Measurements from ENCODE around the gene XRN2. TPM values are rescaled to one million over a fixed set of nuclear protein-coding genes. Genes with fewer than 3 reads are reported as not detected.

The XRN2 gene
- total RNA-seq, 1 donor from 2014 or later = 239 TPM

DNA sequence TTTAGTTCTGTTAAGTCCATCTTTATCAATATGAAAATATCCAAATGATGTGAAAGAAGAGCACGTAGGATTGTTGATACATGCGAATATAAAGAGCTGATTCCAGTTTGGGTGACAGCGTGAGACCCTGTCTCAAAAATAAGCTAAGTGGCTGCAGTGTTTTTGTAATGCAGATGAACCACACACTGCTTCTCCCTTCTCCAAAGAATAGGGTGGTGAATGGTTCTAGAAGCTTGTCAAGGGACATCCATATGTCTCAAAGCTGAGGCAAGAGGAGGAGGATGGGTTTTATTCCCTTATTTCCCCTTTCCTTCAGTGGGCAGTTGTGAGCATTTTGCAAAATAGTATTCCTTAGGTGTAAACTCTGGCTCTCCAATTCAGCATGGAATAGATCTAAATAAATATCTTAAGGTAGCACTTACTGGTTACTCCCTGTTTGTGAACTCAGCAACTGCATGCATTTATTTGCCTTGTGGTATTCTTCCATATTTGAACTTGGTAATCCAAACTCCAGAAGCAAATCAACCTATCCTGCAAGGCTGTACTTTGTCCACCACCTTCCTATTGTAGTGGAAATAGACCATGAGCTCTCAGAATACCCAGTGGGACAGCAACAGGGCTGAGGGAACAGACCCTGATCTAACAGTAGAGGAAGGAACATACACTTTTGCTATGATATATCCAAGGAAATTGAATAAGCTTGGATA lies 38.0 kb downstream of the XRN2 start:
- TF ChIP-seq, protein P1, sequence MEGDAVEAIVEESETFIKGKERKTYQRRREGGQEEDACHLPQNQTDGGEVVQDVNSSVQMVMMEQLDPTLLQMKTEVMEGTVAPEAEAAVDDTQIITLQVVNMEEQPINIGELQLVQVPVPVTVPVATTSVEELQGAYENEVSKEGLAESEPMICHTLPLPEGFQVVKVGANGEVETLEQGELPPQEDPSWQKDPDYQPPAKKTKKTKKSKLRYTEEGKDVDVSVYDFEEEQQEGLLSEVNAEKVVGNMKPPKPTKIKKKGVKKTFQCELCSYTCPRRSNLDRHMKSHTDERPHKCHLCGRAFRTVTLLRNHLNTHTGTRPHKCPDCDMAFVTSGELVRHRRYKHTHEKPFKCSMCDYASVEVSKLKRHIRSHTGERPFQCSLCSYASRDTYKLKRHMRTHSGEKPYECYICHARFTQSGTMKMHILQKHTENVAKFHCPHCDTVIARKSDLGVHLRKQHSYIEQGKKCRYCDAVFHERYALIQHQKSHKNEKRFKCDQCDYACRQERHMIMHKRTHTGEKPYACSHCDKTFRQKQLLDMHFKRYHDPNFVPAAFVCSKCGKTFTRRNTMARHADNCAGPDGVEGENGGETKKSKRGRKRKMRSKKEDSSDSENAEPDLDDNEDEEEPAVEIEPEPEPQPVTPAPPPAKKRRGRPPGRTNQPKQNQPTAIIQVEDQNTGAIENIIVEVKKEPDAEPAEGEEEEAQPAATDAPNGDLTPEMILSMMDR (IDR thresholded peaks at IDR 0.05) = no peak
- TF ChIP-seq EZH2 (IDR thresholded peaks at IDR 0.05) = no peak
- no peak for TF ChIP-seq EZH2phosphoT487 (IDR thresholded peaks at IDR 0.05)
- Histone ChIP-seq H3K36me3 (peaks cover 16% of the 10 kb centered on the region), H3K4me1 (peaks cover 7% of the 10 kb centered on the region), H3K4me2 (no peak overlapping the region), H3K9ac (no peak overlapping the region), H3K9me3 (ENCODE audit: low read depth) (no peaks in the 10 kb centered on the region), H4K20me1 (ENCODE audit: low read depth) (peaks cover 25% of the 10 kb centered on the region), H3K4me3 (no peak overlapping the region), H3K27ac (no peak overlapping the region), H3F3A (ENCODE audit: low read depth) (no peaks in the 10 kb centered on the region), H3K79me2 (ENCODE audit: low read depth) (peaks cover 18% of the 10 kb centered on the region), H2AFZ (replicated peaks) (no peak overlapping the region), H3K27me3 (no peaks in the 10 kb centered on the region)
- Mint-ChIP-seq H3K4me3 (no peak overlapping the region), H3K4me1 (peaks cover 8% of the 10 kb centered on the region), H3K36me3 (peaks cover 37% of the 10 kb centered on the region), H3K9me3 (no peaks in the 10 kb centered on the region), H3K27ac (no peak overlapping the region), H3K27me3 (ENCODE audit: insufficient read depth, low read depth) (no peaks in the 10 kb centered on the region)
- DNase-seq (ENCODE audit: low spot score) = no peak

DNA sequence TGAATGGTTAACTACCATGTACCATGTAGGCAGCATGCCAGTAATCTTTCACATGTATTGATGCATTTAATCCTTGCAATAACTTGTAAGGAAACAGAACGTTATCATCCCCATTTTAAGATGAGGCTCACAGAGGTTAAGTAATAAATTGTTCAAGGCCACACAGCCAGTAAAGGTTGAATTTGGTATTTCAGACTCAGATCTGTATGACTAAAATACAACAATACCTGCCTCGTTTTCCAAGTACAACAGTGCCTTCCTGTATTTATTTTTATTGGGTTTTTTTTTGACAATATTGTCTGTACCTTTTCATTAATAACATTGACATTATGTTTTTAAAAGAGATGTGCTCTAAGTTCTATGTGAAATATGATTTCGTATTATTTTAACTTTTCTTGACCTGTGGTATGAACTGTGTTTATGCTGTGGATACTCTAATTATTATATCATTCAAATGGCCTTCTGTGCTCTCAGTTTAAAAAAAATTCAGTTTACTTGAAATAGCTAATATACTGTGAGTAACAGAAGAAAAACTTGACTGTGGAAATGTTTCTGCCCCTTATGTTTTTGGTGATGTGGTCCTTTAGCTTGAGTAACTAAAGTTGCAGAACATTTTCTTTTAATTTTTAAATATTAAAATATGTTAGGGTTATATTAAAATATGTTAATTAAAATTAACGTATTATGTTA lies 39.7 kb downstream of the XRN2 start:
- no peaks in the 10 kb centered on the region for H3K27me3 ChIP-seq

DNA sequence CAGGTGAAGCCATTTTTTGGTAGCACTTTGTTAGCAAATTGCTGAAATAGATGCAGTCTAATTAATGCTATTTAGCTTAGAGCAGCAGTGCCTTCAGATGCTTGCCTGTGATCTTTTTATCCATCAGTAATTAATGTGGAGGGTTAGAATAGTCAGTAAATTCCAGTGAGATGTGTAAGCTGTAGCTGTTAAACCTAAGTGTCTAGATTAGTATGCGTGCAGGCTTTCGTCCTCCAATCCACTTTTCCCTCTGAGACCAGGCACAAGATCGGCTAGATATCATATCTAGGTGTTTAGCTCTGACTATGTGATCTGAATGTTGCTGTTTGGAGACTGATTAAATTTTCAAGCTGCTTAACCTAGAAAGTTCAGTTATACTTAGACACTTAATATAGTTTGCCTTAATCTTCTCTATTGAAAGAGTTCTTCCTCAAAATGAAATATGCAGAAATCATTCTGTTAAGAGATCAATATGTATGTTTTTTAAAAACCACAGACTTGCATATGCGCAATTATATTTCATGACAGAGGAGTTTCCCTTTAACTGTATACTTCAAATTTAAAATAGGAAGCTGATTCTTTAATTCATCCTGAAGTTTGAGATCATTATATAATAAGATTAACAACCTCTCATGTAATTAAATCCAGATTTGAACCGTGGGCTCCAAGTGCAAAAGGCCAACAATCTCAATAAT lies 41.2 kb downstream of the XRN2 start:
- Histone ChIP-seq H3K79me2 (ENCODE audit: low read depth) (peaks cover 18% of the 10 kb centered on the region), H3K9me3 (ENCODE audit: low read depth) (no peaks in the 10 kb centered on the region), H4K20me1 (ENCODE audit: low read depth) (peaks cover 21% of the 10 kb centered on the region), H3K36me3 (peaks cover 31% of the 10 kb centered on the region), H2AFZ (replicated peaks) (no peak overlapping the region), H3K9ac (no peak overlapping the region), H3K27ac (no peak overlapping the region), H3K4me1 (peaks cover 7% of the 10 kb centered on the region), H3F3A (ENCODE audit: low read depth) (no peaks in the 10 kb centered on the region), H3K27me3 (no peaks in the 10 kb centered on the region), H3K4me3 (no peak overlapping the region), H3K4me2 (no peak overlapping the region)
- H3K4me1 Mint-ChIP-seq = peaks cover 8% of the 10 kb centered on the region
- no peak for TF ChIP-seq EZH2 (IDR thresholded peaks at IDR 0.05)
- TF ChIP-seq, protein P1 (IDR thresholded peaks at IDR 0.05) = no peak
- no peak for TF ChIP-seq EZH2phosphoT487 (IDR thresholded peaks at IDR 0.05)
- DNase-seq (ENCODE audit: low spot score) = no peak
- peaks cover 33% of the 10 kb centered on the region for H3K36me3 Mint-ChIP-seq
- no peak overlapping the region for H3K27ac Mint-ChIP-seq
- H3K27me3 Mint-ChIP-seq (ENCODE audit: insufficient read depth, low read depth) = no peaks in the 10 kb centered on the region
- no peaks in the 10 kb centered on the region for H3K9me3 Mint-ChIP-seq
- no peak overlapping the region for H3K4me3 Mint-ChIP-seq

More for the DNA sequence above, 39.7 kb downstream of the XRN2 start:
- H3K4me2 ChIP-seq = no peak overlapping the region
- Mint-ChIP-seq H3K4me3 (no peak overlapping the region), H3K27ac (no peak overlapping the region), H3K36me3 (peaks cover 29% of the 10 kb centered on the region), H3K4me1 (peaks cover 8% of the 10 kb centered on the region), H3K9me3 (no peaks in the 10 kb centered on the region), H3K27me3 (ENCODE audit: insufficient read depth, low read depth) (no peaks in the 10 kb centered on the region)
- H4K20me1 ChIP-seq (ENCODE audit: low read depth) = peaks cover 25% of the 10 kb centered on the region
- H3K9me3 ChIP-seq (ENCODE audit: low read depth) = no peaks in the 10 kb centered on the region
- H3K4me1 ChIP-seq = peaks cover 7% of the 10 kb centered on the region
- H3K9ac ChIP-seq = no peak overlapping the region
- no peaks in the 10 kb centered on the region for H3F3A ChIP-seq (ENCODE audit: low read depth)
- peaks cover 25% of the 10 kb centered on the region for H3K36me3 ChIP-seq
- DNase-seq (ENCODE audit: low spot score) = no peak
- TF ChIP-seq, protein P1 (IDR thresholded peaks at IDR 0.05) = no peak
- TF ChIP-seq EZH2 (IDR thresholded peaks at IDR 0.05) (no peak), EZH2phosphoT487 (IDR thresholded peaks at IDR 0.05) (no peak)
- no peak overlapping the region for H2AFZ ChIP-seq (replicated peaks)
- no peak overlapping the region for H3K4me3 ChIP-seq
- H3K27ac ChIP-seq = no peak overlapping the region
- peaks cover 18% of the 10 kb centered on the region for H3K79me2 ChIP-seq (ENCODE audit: low read depth)
